Esophagus squamous epithelium (tissue), 5 donors: Measurements from ENCODE around the gene KCNH8. TPM values are rescaled to one million over a fixed set of nuclear protein-coding genes. Genes with fewer than 3 reads are reported as not detected.

Experiments
- DNase-seq: peaks from one replicate; lab custom pipeline; 2025; lab: John Stamatoyannopoulos, UW
- H3K27ac ChIP-seq, 4 donors: fragments of 200-600 bp; sonication (generic); one replicate each; pipeline ENCODE4 v1.5.1; 2016 to 2019; ENCODE audit warnings: mild to moderate bottlenecking in 1 of 4
- H3K27me3 ChIP-seq, 4 donors: fragments of 200-600 bp; sonication (generic); 1 replicate in 3 of 4; 2 replicates in 1 of 4; pipeline versions ENCODE4 v1.5.1 to v1.6.0; 2017 to 2021; ENCODE audit warnings: antibody characterized with exemption in 1 of 4
- H3K36me3 ChIP-seq, 3 donors: fragments of 200-600 bp; sonication (generic); one replicate each; pipeline ENCODE4 v1.5.1; 2016 to 2019
- H3K4me1 ChIP-seq, 3 donors: fragments of 200-600 bp; sonication (generic); one replicate each; pipeline ENCODE4 v1.5.1; 2017 to 2019
- H3K4me3 ChIP-seq, 4 donors: fragments of 200-600 bp; sonication (generic); 1 replicate in 3 of 4; 2 replicates in 1 of 4; pipeline ENCODE4 v1.5.1; 2016 to 2019; ENCODE audit warnings: mild to moderate bottlenecking in 2 of 4, moderate library complexity in 1 of 4
- H3K9me3 ChIP-seq, 3 donors: fragments of 200-600 bp; sonication (generic); one replicate each; pipeline ENCODE4 v1.5.1; 2016 to 2019
- CTCF ChIP-seq, 6 experiments: fragments of 450-650 bp in 4 of 6; fragments of 200-600 bp in 2 of 6; sonication (generic) in 2 of 6; IDR thresholded peaks; one replicate each; pipeline ENCODE4 v1.5.1; 2016 to 2019; ENCODE audit warnings: antibody characterized with exemption in 6 of 6, mild to moderate bottlenecking in 4 of 6, moderate library complexity in 4 of 6
- POLR2A ChIP-seq, 4 donors: fragments of 450-650 bp; IDR thresholded peaks; one replicate each; pipeline ENCODE4 v1.6.1; 2017; ENCODE audit warnings: antibody characterized with exemption in 4 of 4, mild to moderate bottlenecking in 4 of 4, moderate library complexity in 3 of 4
- WGBS, 2 donors: methylation state at CpG; one replicate each; pipeline ENCODE4 v1.1.5; 2018; 5-methylcytosine and 5-hydroxymethylcytosine counted together
- intact Hi-C: fragments of 100-400 bp; cut with DNase I; formaldehyde crosslinking; loops from one replicate; pipeline ENCODE4 v1.15.0; 2022
- total RNA-seq, 4 donors: library from RNA; depleted of rRNA; stranded (reverse); fragments of >200 nt; gene quantifications; one replicate each; pipeline ENCODE4 v1.1.0, GENCODE V29; 2016
- donor health status: DM: yes; HTN: yes; CAD: no.

The KCNH8 gene
- total RNA-seq, 4 donors from 2014 or later = 0.57 TPM; not detected in 3

GRCh38 chr3:19248143-19248542, 99.8 kb downstream of the KCNH8 start:
- Histone ChIP-seq H3K27ac (no peak overlapping the region), H3K4me1 (no peaks in the 10 kb centered on the region), H3K27me3 (no peaks in the 10 kb centered on the region), H3K36me3 (no peaks in the 10 kb centered on the region), H3K9me3 (no peaks in the 10 kb centered on the region), H3K4me3 (no peak overlapping the region)
- TF ChIP-seq POLR2A (IDR thresholded peaks at IDR 0.05) (no peak), CTCF (IDR thresholded peaks at IDR 0.05) (no peak)
- intact Hi-C loops = no loop called here
- WGBS, 2 donors = 54 to 68% methylated on average over 2 of the region's 2 CpGs
- no peak for DNase-seq

GRCh38 chr3:19248767-19249166, 100.5 kb downstream of the KCNH8 start:
- no peak for TF ChIP-seq POLR2A (IDR thresholded peaks at IDR 0.05)
- no peak for TF ChIP-seq CTCF (IDR thresholded peaks at IDR 0.05)
- DNase-seq = no peak
- Histone ChIP-seq H3K9me3 (no peaks in the 10 kb centered on the region), H3K27ac (no peak overlapping the region), H3K36me3 (no peaks in the 10 kb centered on the region), H3K4me1 (no peaks in the 10 kb centered on the region), H3K4me3 (no peak overlapping the region), H3K27me3 (no peaks in the 10 kb centered on the region)
- 69 to 72% methylated on average over 1 of the region's 1 CpG for WGBS, 2 donors
- intact Hi-C loops = no loop called here

GRCh38 chr3:19250959-19251610, 102.8 kb downstream of the KCNH8 start:
- Histone ChIP-seq H3K4me3 (no peak overlapping the region), H3K36me3 (no peaks in the 10 kb centered on the region), H3K27ac (no peak overlapping the region), H3K4me1 (no peaks in the 10 kb centered on the region), H3K27me3 (no peaks in the 10 kb centered on the region), H3K9me3 (peaks cover 0 to 9% (median 0%) of the 10 kb centered on the region in 3 donors)
- intact Hi-C loops = no loop called here
- 73 to 78% methylated on average over 6 of the region's 6 CpGs for WGBS, 2 donors
- TF ChIP-seq CTCF (IDR thresholded peaks at IDR 0.05) = no peak
- no peak for TF ChIP-seq POLR2A (IDR thresholded peaks at IDR 0.05)
- DNase-seq = no peak

- H3K9me3 ChIP-seq = peaks cover 0 to 9% (median 0%) of the 10 kb centered on the region in 3 donors
- H3K4me1 ChIP-seq = no peaks in the 10 kb centered on the region
- H3K4me3 ChIP-seq = no peak overlapping the region
- WGBS, 2 donors = 37 to 58% methylated on average over 2 of the region's 2 CpGs
- DNase-seq = no peak
- H3K27ac ChIP-seq = no peak overlapping the region
- H3K27me3 ChIP-seq = no peaks in the 10 kb centered on the region
- TF ChIP-seq POLR2A (IDR thresholded peaks at IDR 0.05) = no peak
- no peak for TF ChIP-seq CTCF (IDR thresholded peaks at IDR 0.05)
- intact Hi-C loops = no loop called here
- H3K36me3 ChIP-seq = no peaks in the 10 kb centered on the region
Measured at GRCh38 chr3:19254189-19254588, 105.9 kb downstream of the KCNH8 start.

GRCh38 chr3:19254784-19255338, 106.6 kb downstream of the KCNH8 start:
- Histone ChIP-seq H3K9me3 (peaks cover 0 to 9% (median 0%) of the 10 kb centered on the region in 3 donors), H3K27me3 (no peaks in the 10 kb centered on the region), H3K36me3 (no peaks in the 10 kb centered on the region), H3K4me3 (no peak overlapping the region), H3K27ac (no peak overlapping the region), H3K4me1 (no peaks in the 10 kb centered on the region)
- no peak for DNase-seq
- intact Hi-C loops = no loop called here
- 76 to 86% methylated on average over 5 of the region's 5 CpGs for WGBS, 2 donors
- TF ChIP-seq POLR2A (IDR thresholded peaks at IDR 0.05) = no peak
- no peak for TF ChIP-seq CTCF (IDR thresholded peaks at IDR 0.05)
